OCI-LY1 (cell line): ENCODE data around the gene KRT1.

Source experiments
- EZH2 ChIP-seq: fragments of 200-600 bp; sonication (generic), shearing (Covaris generic); IDR thresholded peaks from 2 replicates; pipeline ENCODE4 v1.8.0; 2017; ENCODE audit warnings: borderline replicate concordance, mixed run types, mild to moderate bottlenecking, antibody characterized with exemption, low read length, moderate library complexity, mixed read lengths
- TF ChIP-seq, protein P1 (sequence below): fragments of 200-600 bp; sonication (generic), shearing (Covaris generic); IDR thresholded peaks from 2 replicates; pipeline ENCODE4 v1.5.1; 2017; ENCODE audit warnings: mild to moderate bottlenecking, antibody characterized with exemption, low read length, moderate library complexity, mixed read lengths

- TF ChIP-seq, protein P1, sequence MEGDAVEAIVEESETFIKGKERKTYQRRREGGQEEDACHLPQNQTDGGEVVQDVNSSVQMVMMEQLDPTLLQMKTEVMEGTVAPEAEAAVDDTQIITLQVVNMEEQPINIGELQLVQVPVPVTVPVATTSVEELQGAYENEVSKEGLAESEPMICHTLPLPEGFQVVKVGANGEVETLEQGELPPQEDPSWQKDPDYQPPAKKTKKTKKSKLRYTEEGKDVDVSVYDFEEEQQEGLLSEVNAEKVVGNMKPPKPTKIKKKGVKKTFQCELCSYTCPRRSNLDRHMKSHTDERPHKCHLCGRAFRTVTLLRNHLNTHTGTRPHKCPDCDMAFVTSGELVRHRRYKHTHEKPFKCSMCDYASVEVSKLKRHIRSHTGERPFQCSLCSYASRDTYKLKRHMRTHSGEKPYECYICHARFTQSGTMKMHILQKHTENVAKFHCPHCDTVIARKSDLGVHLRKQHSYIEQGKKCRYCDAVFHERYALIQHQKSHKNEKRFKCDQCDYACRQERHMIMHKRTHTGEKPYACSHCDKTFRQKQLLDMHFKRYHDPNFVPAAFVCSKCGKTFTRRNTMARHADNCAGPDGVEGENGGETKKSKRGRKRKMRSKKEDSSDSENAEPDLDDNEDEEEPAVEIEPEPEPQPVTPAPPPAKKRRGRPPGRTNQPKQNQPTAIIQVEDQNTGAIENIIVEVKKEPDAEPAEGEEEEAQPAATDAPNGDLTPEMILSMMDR, result no peak
- TF ChIP-seq EZH2, result no peak
Measured at GRCh38 chr12:52696588-52696987, 16.4 kb upstream of the KRT1 start.
